K562 (cell line): Measurements from ENCODE around the gene CCR5AS.

ENCODE experiments used
- LARP7 ChIP-seq: fragments of 450-650 bp; IDR thresholded peaks from 2 replicates; pipeline ENCODE4 v1.6.1; 2016
- POLR2A ChIP-seq: fragments of 450-650 bp; conservative IDR thresholded peaks from 2 replicates; pipeline ENCODE4 v1.6.1; 2016

DNA sequence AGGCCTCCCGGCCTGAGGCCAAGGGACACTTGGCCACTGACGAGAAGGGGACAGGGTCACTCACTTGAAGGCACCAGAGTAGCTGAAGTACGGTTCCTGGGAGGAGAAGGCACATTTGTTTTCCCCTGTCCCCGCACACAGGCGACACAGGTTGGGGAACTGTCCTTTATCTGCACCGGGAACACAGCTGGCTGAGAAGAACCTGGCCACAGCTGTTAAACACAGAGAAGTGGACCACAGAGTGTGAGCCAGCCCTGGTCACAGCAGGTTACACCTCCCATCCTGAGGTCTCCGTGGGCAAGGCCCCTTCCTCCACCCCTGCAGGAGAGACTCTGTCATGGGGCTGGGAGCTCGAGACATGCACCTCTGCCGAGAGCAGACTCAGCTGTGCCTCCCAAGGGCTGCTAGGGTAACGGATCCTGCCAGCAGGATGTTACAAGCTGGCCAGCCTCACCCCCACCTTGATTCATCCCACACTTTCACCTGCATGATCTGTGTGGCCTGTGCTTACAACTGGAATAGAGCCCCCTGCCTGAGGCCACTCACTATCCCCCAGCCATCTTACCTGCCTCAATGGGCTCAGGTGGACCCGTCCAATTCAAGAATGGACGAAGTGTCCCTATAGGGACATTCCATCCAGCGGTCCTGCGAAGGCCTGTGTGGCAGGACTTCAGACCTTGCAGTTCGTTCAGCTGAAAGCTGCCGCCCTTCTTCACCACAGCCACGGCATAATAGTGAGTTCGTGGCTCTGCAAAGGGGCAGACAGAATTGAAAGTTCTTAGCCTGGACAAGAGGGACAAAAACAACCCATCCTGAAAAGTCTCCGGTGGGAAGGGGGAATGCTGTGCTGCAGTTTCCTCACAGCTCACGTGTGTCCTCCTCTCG is 48.6 kb upstream of the CCR5AS start:
- TF ChIP-seq LARP7 = no peak
- TF ChIP-seq POLR2A = no peak
